Activated CD4-positive, alpha-beta T cell treated with anti-CD3 and anti-CD28 coated beads, Interleukin-2, amount 50 U/mL, for 1 hour (primary cell): Measurements from ENCODE around the gene RALGAPA1.
"Not testable (repeated sequence)": the region's sequence is repeated elsewhere in the genome, so short reads cannot be mapped to it uniquely, and the experiment has no call there.

ENCODE experiments used
- DNase-seq: peaks from one replicate; pipeline ENCODE4 v3.0.0-alpha.2; 2020

RALGAPA1 gene

DNA sequence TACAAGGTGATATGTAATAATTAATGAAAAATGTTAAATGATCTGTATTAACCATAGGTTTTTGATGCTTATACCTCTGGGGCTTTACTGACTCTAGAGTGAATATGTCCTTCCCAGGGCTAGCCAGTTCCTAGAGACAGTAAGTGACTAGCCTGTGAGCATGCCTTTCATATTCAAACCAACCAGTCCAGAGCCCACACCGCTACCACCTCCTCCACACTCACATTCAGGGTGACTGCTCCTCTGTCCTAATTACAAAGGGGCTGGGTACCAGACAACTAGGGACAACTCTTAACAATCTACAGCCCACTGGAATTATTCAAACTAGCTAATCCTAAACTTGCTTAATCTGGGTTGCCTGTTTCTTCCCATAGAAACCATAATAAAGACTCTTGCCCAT lies 49.0 kb downstream of the RALGAPA1 start:
- DNase-seq, result no peak

DNA sequence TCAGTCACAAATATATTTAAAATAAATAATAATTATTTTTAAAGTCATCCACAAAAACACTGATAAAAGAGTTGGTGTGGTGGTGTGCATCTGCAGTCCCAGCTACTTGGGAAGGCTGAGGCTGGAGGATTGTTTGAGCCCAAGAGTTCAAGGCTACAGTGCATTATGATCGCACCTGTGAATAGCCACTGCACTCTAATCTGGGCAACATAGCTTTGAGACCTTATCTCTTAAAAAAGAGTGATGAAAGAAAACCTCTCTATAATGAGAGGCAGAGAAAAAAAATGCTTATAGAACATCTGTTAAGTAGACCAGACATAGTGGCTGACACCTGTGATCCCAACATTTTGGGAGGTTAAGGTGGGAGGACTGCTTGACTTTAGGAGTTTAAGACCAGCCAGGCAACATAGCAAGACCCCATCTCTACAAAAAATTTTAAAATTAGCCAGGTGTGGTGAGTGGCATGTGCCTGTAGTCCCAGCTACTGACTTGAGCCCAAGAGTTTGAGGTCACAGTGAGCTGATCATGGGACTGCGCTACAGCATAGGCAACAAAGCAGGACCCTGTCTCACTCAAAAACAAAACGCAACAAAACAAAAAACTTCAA lies 50.5 kb downstream of the RALGAPA1 start:
- no peak for DNase-seq

DNA sequence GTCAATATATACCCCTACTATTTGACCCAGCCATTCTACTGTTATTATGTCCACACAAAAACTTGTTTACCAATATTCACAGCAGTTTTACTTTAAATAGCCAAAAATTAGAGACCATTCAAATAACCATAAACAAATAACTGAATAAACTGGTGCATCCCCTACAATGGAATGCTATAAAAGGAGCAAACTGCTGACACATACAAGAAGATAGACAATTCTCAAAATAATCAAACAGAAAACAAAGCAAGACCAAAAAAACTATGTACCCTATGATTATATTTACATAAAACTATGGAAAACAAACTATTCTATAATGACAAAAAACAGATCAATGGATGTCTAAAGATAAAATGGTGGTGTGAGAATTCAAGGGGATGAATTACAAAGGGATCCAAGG lies 54.4 kb downstream of the RALGAPA1 start:
- no peak for DNase-seq

DNA sequence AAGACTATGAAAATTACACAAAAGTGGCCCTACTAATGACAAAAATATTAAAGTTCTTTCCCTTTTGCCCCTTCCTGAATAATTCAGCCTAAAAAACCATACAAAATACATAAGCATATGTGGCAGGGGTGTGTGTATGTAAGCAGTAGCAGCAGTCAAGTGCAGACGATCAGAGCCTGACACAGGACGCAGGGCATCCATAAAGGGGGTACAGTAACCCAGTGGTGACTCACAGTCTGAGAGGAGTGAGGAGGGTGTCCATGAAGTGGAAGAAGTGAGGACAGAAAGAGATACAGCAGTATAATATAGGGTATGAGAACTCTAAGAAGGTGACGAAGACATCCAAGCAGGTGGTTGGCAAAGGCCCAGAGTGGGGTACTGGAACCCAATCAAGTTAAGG lies 56.7 kb downstream of the RALGAPA1 start:
- no peak for DNase-seq

DNA sequence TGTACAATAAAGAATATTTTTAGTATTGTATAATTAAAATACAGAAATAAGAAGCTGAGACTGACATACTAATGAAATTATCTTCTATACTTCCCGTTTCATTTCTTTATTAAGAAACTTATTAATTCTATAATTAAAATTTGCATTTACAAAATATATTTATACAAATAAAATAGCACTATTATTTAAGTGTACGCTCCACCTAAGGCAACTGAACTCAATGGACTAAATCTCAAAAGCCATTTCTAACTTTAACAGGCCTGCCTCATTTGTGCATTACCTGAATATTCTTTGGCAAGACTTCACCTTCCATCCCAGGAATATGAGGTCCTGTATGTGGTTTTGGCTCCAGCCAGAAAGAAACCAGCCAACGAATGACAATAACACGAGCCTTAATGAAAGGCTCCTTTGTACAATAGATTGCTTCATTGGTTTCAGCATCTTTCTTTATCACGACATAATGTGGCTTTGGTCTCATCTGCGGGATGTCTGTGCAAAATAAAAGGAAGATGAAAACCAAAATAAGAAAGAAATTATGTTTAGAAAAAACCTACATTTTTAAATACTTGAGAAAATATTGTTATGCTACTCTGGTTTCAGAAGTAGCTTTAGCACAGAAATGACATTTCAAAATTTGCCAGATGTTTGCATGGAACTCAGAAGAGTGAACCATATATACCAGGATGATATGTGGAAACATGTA lies 58.7 kb downstream of the RALGAPA1 start:
- DNase-seq, result no peak

DNA sequence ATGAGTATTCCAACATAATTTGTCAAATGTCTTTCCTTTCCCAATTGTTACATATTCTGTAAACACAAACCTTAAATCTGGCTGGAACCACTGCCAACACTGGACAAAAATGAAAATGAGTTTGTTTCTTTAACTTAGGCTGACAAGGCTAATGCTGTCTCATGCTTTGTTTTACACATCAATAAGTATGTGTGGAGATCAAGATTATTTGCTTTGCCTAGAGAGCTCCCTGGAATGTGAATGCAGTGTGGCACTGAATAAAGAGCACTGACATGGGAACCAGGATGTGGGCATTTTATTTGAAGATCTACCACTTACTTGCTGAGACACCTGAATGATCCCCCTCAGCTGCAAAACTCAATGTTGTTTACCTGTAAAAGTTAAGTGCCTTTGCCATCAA lies 61.7 kb downstream of the RALGAPA1 start:
- no peak for DNase-seq

DNA sequence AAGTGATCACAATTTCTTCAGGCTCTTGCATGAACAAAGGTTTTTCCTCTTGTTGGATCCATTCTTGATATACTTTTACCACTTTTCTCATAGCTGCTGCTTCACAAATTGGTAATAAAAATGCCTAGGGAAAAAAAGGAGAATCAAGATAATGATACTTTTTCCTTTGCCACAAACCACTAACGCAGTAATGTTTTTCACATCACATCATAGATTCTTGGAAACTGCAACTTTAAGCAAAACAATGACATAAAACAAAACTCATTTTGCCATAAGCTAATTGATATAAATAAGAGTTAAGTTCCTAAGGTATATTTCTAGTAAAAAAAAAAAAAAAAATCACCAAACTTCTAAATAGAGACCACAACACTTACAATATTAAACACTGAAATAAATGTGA lies 66.7 kb downstream of the RALGAPA1 start:
- DNase-seq, result no peak

DNA sequence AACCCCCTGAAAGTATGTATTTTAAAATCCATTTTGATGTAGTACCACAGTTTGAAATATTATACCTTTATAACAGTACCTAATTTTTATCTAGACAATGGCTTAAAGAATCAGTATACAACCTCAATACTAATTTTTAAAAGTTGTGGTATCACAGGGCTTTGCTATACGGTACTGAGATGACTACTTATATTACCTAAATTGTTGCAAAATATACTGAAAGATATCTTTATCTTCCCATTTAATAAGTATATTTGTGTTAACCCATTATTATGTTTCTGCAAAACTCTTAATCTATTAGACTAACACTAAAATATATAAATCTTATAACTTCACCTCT lies 67.1 kb downstream of the RALGAPA1 start:
- DNase-seq, result no peak

DNA sequence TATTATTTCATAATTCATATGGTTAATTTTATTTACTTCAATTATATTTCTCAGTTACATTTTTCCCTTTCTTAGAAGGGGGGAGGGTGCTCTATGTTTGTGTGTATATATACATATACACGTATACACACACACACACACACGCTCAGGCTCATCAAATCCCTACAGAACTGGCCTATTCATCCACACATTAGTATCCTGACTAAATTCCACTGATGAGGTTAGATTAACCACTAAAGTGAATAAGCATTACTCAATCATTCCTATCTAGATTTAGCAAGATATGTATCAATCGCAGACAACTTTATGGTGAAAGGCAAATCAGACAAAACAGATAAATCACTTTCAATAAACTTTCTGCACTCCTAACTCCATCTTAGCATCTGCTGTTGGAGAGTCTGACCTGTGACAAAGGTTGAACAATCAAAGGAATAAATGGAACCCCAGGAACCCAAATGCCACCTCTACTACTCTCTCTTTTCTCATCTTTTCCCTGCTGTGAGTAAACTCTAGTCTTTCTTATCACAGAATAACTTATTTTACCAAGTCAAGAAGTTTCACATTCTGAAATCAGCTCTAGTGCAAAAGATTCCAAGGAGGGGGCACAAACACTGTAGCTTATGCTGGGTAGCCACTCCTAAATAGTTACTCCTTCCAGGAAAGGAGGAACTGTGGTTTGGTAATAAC lies 67.6 kb downstream of the RALGAPA1 start:
- DNase-seq, result no peak

DNA sequence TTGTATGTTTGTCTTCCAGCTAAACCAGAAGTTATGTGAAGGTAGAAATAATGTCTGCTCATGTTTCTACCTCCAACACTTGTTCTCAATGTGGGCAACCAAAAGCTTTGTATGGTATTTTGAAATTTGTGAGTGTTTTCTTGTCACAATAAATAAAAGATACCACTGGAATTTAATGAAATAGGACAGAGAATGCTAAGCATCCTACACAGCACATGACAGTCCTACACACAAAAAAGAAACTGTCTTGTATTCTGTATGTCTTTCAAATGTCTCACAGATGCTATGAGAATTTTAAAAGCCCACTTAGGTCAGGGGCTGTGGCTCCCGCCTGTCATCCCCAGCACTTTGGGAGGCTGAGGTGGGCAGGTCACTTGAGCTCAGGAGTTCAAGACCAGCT lies 68.9 kb downstream of the RALGAPA1 start:
- DNase-seq, result no peak

DNA sequence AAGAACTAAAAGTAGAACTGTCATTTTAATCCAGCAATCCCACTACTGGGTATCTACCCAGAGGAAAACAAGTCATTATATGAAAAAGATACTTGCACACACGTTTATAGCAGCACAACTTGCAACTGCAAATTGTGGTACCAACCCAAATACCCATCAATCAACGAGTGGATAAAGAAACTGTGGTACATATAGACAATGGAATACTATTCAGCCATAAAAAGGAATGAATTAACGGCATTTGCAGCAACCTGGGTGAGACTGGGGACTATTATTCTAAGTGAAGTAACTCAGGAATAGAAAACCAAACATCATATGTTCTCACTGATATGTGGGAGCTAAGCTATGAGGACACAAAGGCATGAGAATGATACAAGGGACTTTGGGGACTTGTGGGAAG lies 73.9 kb downstream of the RALGAPA1 start:
- DNase-seq, result not testable (repeated sequence)

DNA sequence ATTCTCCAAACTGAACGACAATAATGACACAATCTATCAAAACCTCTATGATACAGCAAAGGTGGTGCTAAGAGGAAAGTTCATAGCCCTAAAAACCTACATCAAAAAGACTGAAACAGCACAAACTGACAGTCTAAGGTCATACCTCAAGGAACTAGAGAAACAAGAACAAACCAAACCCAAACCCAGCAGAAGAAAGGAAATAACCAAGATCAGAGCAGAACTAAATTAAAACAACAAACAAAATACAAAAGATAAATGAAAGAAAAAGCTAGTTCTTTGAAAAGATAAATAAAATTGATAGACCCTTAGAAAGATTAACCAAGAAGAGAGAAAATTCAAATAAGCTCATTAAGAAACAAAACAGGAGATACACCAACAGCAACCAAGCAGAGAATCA lies 75.6 kb downstream of the RALGAPA1 start:
- DNase-seq, result not testable (repeated sequence)

DNA sequence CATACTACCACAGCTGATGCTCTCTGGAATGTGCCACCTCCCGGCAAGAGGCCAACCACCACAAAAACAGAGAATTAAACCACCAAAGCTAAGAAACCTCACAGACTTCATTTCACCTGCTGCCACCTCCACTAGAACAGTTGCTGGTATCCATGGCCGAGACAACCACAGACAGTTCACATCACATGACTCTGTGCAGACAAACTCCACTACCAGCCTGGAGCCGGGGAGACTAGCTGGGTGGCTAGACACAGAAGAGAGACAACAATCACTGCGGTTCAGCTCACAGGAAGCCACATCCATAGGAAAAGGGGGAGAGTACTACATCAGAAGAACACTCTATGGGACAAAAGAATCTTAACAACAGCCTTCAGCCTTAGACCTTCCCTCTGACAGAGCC lies 78.2 kb downstream of the RALGAPA1 start:
- DNase-seq, result no peak

DNA sequence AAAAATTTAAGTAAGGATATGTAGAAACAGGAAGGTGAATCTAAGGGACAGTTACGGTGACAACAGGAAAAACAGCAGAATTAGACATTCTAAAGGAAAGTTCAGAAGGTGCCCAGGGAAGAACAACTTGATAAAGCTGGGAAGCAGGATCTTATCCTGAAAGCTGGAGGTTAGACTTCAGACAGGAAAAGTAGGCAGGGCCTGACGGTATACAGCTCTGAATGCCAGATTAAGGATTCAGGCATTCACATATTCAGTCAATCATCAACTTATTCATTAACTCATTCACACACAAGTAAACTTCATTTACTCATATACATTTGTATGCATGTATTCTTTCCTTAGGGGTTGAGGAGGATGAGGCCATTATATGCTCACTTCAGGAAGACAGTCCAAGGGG lies 81.3 kb downstream of the RALGAPA1 start:
- no peak for DNase-seq

DNA sequence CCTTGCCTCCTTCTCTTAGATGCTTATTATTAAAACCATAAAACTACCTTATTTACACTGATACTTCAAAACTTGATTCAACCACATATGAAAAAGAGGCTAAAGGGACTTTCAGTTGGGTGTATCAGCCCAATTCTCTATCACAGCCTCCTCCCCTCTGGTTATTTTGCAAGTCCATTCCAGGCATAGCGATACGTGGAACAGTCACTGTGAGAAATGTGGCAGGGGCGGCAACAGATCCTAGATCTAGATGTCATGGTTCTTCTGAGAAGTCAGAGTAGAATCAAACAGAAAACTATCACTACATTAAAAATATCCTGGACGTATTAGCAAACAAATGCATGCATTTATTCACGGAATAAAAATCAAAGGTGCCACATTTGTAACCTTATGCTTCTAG lies 83.2 kb downstream of the RALGAPA1 start:
- no peak for DNase-seq

DNA sequence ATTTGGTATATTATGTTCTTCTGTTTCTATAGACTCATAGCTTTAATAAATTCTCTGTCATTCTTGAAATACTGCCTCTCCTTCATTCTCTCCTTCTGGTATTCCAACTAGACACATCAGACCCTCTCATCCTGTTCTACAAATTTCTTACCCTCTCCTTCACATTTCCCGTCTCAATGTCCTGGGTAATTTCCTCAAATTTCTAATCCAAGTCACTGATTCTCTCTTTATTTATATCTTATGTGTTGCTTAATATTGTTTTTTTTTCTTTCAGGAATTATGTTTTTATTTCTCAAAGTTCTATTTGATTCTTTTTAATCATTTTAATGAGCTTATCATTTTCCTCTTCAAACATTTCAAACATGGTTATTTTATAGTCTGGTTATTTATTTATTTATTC lies 94.0 kb downstream of the RALGAPA1 start:
- no peak for DNase-seq

DNA sequence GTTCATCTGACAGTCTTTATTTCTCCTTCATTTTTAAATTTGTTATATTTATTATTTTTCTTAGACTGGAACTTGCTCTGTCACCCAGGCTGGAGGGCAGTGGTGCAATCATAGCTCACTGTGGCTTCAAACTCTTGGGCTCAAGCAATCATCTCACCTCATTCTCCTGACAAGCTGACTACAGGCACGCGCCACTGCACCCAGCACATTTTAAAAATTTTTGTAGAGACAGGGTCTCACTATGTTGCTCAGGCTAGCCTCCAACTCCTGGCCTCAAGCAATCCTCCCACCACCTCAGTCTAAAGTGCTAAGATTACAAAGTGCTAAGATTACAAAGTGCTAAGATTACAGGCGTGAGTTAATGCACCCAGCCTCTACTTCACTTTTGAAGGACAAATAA lies 96.6 kb downstream of the RALGAPA1 start:
- DNase-seq, result no peak

DNA sequence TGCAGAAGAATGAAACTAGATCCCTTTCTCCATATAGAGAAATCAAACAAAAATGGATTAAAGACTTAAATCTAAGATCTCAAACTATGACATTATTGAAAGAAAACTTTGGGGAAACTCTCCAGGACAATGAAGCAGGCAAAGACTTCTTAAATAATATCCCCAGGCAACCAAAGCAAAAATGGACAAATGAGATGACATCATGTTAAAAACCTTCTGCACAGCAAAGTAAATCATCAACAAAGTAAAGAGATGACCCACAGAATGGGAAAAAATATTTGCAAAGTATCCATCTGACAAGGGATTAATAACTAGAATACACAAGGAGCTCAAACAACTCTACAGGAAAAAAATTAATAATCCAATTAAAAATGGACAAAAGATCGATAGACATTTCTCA lies 101.0 kb downstream of the RALGAPA1 start:
- DNase-seq, result no peak

DNA sequence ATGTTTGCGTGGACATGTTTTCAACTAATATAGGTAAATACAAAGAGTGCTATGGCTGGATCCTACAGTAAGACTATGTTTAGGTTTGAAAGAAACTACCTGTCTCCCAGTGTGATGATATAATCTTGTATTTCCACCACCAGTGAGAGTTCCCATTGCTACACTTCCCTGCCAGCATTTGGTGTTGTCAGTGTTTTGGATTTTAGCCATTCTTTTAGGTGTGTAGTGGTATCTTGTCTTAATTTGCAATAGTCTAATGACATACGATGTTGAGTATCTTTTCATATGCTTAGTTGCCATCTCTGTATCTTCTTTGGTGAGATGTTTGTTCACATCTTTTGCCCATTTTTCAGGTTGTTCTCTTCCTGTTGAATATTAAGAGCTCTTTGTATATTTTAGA lies 103.5 kb downstream of the RALGAPA1 start:
- DNase-seq, result no peak

DNA sequence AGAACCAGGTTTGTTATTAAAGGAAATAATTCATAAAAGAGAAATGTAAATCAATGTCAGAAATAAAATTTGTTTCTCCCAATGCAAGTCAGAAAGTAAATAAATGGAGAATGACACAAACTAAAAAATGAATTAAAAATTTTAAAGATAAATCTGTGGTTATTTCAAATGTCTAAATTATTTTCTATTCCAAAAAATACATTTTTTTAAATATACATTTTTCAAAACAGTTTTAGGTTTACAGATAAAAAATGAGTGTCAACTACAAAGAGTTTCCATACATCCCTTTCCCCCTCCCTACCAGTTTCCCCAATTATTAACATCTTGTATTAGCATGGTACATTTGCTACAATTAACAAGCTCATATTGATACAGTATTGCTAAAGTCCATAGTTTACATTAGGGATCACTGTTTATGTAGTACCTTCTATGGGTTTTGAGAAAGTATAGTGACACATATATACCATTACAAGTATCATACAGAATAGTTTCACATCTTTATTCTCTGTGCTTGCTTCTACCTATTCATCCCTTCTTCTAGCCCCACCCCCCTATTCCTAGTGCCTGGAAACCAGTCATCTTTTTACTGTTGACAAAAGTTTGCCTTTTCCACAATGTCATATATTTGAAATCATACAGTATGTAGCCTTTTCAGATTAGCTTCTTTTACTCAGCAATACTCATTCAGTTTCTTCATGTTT lies 104.2 kb downstream of the RALGAPA1 start:
- DNase-seq, result no peak

DNA sequence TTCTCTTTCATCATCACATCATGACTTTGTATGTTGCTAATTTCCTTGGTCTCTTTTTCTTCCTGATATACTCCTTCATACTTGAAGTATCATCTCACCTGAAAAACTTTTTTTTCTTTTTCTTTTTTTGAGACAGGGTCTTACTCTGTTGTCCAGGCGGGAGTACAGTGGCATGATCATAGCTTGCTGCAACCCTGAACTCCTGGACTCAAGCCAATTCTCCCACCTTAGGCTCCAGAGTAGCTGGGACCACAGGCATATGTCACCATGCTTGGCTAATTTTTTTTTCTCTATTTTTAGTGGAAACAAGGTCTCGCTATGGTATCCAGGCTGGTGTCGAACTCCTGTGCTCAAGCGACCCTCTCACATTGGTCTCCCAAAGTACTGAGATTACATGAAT lies 107.6 kb downstream of the RALGAPA1 start:
- DNase-seq, result no peak

DNA sequence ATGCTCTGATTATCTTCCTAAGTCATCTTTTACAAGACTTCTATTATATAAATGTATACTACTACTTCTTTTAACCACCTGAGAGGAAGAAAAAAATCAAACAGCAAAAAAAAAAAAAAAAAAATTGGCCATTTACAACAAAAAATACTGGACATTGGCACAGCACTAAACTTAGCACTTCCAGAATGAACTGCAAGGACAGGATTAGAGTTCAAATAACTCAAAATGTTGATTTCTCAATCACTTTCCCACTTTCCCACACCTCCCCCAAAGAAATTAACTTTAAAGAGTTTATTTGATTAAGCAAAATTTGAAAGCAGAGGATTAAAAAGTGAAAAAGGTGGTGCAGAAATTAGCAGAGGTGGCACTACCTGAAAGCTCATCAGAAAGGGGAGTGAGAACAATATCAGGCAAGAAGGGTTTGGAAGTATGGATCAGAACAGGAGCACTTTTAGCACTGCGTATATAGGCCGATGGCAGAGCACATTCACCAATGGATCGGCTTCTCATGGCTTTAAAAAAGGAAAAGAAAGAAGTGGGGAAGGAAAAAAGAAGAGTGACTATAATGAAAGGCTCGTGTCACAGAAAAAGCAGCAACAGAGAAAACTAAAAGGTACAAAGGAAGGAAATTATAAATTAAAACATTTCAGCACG lies 109.2 kb downstream of the RALGAPA1 start:
- no peak for DNase-seq

DNA sequence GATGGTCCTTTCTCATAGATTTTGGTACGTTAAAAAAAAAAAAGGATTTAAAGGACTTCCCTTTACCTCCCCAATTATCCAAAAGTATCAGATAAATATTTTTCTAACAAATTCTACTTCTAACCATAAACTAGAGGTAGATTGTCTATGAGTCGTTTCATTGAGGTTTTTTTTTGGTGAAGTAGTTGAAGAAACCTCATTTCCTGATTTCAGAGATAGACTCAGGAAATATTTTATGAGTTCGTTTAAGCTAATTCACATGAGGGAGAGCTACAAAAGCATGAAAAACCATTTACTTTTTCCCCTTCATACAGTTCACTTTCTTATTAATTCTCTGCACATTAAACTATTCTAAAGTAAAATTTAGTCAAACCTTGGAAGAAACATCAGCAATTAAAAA lies 112.5 kb downstream of the RALGAPA1 start:
- DNase-seq, result no peak

DNA sequence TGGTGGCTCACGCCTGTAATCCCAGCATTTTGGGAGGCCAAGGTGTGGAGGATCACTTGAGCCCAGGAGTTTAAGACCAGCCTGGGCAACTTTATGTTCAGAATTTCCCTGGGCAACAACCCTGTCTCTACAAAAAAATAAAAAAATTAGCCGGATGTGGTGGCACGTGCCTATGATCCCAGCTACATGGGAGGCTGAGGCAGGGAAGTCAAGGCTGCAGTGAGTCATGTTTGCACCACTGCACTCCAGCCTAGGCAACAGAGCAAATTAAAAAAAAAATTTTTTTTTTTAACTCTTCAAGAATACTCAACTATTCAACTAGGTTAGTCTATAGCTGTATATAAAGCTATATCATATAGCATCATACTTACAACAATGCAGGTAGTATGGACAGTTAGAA lies 113.0 kb downstream of the RALGAPA1 start:
- DNase-seq, result no peak
